Measurements from ENCODE around the gene ZNF213.

Gene ZNF213

DNA sequence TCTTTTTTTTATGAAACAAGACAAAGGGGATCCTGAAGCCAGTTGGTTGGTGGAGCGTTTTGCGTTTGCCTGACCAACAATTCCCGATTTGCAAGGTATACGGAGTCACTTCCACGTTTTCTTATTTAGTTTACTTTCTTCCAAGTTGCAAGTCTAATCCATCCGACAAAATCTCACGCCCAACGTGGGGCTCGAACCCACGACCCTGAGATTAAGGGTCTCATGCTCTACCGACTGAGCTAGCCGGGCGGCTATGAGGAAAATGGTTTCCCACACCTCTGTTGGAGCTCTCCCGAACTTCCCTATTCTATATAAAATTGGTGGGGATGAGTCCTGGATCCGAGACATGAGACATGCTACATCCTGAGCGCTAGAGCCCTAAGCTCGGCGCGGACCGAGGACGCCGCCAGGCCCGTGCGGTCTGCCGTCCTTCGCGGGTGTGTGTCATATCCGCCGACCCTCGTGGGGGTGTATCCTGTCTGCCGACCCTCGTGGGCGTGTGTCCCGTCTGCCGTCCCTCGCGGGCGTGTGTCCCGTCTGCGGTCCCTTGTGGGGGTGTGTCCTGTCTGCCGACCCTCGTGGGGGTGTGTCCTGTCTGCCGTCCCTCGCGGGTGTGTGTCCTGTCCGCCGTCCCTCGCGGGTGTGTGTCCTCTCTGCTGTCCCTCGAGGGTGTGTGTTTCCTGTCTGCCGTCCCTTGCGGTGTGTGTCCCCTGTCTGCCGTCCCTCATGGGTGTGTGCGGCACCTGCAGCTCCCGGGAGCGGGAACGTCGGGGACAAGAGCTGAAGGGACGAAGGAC, 22.6 kb downstream of the ZNF213 start (continued):
- TF ChIP-seq, protein P1, sequence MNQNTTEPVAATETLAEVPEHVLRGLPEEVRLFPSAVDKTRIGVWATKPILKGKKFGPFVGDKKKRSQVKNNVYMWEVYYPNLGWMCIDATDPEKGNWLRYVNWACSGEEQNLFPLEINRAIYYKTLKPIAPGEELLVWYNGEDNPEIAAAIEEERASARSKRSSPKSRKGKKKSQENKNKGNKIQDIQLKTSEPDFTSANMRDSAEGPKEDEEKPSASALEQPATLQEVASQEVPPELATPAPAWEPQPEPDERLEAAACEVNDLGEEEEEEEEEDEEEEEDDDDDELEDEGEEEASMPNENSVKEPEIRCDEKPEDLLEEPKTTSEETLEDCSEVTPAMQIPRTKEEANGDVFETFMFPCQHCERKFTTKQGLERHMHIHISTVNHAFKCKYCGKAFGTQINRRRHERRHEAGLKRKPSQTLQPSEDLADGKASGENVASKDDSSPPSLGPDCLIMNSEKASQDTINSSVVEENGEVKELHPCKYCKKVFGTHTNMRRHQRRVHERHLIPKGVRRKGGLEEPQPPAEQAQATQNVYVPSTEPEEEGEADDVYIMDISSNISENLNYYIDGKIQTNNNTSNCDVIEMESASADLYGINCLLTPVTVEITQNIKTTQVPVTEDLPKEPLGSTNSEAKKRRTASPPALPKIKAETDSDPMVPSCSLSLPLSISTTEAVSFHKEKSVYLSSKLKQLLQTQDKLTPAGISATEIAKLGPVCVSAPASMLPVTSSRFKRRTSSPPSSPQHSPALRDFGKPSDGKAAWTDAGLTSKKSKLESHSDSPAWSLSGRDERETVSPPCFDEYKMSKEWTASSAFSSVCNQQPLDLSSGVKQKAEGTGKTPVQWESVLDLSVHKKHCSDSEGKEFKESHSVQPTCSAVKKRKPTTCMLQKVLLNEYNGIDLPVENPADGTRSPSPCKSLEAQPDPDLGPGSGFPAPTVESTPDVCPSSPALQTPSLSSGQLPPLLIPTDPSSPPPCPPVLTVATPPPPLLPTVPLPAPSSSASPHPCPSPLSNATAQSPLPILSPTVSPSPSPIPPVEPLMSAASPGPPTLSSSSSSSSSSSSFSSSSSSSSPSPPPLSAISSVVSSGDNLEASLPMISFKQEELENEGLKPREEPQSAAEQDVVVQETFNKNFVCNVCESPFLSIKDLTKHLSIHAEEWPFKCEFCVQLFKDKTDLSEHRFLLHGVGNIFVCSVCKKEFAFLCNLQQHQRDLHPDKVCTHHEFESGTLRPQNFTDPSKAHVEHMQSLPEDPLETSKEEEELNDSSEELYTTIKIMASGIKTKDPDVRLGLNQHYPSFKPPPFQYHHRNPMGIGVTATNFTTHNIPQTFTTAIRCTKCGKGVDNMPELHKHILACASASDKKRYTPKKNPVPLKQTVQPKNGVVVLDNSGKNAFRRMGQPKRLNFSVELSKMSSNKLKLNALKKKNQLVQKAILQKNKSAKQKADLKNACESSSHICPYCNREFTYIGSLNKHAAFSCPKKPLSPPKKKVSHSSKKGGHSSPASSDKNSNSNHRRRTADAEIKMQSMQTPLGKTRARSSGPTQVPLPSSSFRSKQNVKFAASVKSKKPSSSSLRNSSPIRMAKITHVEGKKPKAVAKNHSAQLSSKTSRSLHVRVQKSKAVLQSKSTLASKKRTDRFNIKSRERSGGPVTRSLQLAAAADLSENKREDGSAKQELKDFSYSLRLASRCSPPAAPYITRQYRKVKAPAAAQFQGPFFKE (tag by site-specific recombination; IDR thresholded peaks at IDR 0.05; ENCODE audit: borderline replicate concordance), result 0 out of 2 replicates have a peak, but pooled peaks have one; percentile 66
- peak; percentile 80 for TF ChIP-seq PRDM1 (tag by site-specific recombination; IDR thresholded peaks at IDR 0.05)
- TF ChIP-seq ZNF24 (tag by site-specific recombination; IDR thresholded peaks at IDR 0.05), result peak; percentile 85
- no peak for TF ChIP-seq ZNF311 (tag by site-specific recombination; IDR thresholded peaks at IDR 0.05; ENCODE audit: borderline replicate concordance)
- TF ChIP-seq, protein P2, sequence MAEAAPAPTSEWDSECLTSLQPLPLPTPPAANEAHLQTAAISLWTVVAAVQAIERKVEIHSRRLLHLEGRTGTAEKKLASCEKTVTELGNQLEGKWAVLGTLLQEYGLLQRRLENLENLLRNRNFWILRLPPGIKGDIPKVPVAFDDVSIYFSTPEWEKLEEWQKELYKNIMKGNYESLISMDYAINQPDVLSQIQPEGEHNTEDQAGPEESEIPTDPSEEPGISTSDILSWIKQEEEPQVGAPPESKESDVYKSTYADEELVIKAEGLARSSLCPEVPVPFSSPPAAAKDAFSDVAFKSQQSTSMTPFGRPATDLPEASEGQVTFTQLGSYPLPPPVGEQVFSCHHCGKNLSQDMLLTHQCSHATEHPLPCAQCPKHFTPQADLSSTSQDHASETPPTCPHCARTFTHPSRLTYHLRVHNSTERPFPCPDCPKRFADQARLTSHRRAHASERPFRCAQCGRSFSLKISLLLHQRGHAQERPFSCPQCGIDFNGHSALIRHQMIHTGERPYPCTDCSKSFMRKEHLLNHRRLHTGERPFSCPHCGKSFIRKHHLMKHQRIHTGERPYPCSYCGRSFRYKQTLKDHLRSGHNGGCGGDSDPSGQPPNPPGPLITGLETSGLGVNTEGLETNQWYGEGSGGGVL (tag by site-specific recombination; IDR thresholded peaks at IDR 0.05), result 0 out of 2 replicates have a peak, but pooled peaks have one; percentile 17
- TF ChIP-seq IKZF3 (tag by site-specific recombination; IDR thresholded peaks at IDR 0.05), result peak; percentile 99
- TF ChIP-seq FEZF1 (tag by site-specific recombination; IDR thresholded peaks at IDR 0.05), result no peak
- TF ChIP-seq, protein P3, sequence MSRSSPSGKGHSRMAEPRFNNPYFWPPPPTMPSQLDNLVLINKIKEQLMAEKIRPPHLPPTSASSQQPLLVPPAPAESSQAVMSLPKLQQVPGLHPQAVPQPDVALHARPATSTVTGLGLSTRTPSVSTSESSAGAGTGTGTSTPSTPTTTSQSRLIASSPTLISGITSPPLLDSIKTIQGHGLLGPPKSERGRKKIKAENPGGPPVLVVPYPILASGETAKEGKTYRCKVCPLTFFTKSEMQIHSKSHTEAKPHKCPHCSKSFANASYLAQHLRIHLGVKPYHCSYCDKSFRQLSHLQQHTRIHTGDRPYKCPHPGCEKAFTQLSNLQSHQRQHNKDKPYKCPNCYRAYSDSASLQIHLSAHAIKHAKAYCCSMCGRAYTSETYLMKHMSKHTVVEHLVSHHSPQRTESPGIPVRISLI (tag by site-specific recombination; IDR thresholded peaks at IDR 0.05), result peak; percentile 8; the same call in 1 of the 2 replicates
- TF ChIP-seq ZNF2 (tag by site-specific recombination; IDR thresholded peaks at IDR 0.05), result peak; percentile 49; the same call in 1 of the 2 replicates
- no peak for TF ChIP-seq ZNF791 (tag by site-specific recombination; IDR thresholded peaks at IDR 0.05)
- TF ChIP-seq, protein P4, sequence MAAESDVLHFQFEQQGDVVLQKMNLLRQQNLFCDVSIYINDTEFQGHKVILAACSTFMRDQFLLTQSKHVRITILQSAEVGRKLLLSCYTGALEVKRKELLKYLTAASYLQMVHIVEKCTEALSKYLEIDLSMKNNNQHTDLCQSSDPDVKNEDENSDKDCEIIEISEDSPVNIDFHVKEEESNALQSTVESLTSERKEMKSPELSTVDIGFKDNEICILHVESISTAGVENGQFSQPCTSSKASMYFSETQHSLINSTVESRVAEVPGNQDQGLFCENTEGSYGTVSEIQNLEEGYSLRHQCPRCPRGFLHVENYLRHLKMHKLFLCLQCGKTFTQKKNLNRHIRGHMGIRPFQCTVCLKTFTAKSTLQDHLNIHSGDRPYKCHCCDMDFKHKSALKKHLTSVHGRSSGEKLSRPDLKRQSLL (tag by site-specific recombination; IDR thresholded peaks at IDR 0.05), result peak; percentile 97
- no peak for TF ChIP-seq REPIN1 (tag by site-specific recombination; IDR thresholded peaks at IDR 0.05; ENCODE audit: low read depth)

DNA sequence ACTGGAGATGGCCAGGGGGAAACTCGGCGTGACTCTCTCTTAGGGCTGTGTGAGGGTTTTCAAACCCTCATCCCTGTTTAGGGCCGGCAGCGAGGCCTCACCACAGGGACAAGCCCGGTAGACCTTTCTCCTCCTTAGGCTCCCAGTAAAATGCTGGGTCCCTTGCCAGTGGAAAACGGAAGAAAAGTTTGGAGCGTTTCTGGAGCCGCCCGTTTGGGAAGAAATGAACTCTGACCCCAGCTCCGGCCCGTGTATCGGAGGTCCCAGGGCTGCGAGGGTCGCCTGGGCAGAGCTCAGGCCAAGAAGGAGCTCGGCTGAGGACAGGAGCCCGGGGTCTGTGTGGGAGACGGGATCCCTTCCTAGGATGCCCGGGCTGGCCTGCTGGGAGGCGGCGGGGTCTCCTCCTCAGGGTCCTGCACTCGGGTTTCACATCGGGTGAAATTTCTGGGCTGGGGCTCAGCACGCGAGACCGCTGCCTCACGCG, 23.2 kb downstream of the ZNF213 start:
- H3K36me3 ChIP-seq (ENCODE audit: control insufficient read depth in 2 of 2, insufficient read depth in 1 of 2, low read length in 2 of 2), result no peaks in the 10 kb centered on the region
- H3K27ac ChIP-seq (ENCODE audit: extremely low read depth, low read depth, low read length), result peak overlapping the region; percentile 57
- H3K4me1 ChIP-seq (ENCODE audit: control insufficient read depth, insufficient read depth, low read length), result no peaks in the 10 kb centered on the region
- peak; percentile 17 for TF ChIP-seq ZNF335 (tag by site-specific recombination; conservative IDR thresholded peaks at IDR 0.05)
- TF ChIP-seq ZBTB20 (tag by site-specific recombination; IDR thresholded peaks at IDR 0.05), result peak; percentile 73
- TF ChIP-seq ZBTB48 (tag by site-specific recombination; IDR thresholded peaks at IDR 0.05), result no peak
- no peak for TF ChIP-seq ZFP69B (tag by site-specific recombination; IDR thresholded peaks at IDR 0.05)
- TF ChIP-seq PRDM1 (tag by site-specific recombination; IDR thresholded peaks at IDR 0.05), result 0 out of 2 replicates have a peak, but pooled peaks have one; percentile 30
- TF ChIP-seq IKZF3 (tag by site-specific recombination; IDR thresholded peaks at IDR 0.05), result peak; percentile 59; the same call in 1 of the 2 replicates
- 0 out of 2 replicates have a peak, but pooled peaks have one; percentile 18 for TF ChIP-seq ZNF660 (tag by site-specific recombination; IDR thresholded peaks at IDR 0.05)
- H3K4me3 ChIP-seq (ENCODE audit: low read depth, low read length), result peak overlapping the region; percentile 60
- no peaks in the 10 kb centered on the region for H3K9me3 ChIP-seq (ENCODE audit: control insufficient read depth, insufficient read depth, low read depth, low read length)
- POLR2A ChIA-PET, result interaction anchor here (0.5 to 3.4 kb wide), 12 partner anchors 8 to 1193 kb away, joined by 3 to 23 read pairs (median 6); partner anchors contain the start of genes RPS2 and ZNF213
- CTCF ChIA-PET, result interaction anchor here (0.6 to 1.9 kb wide), 6 partner anchors 10 to 214 kb away, joined by 3 to 9 read pairs (median 4); no protein-coding TSS in a partner anchor

Measured in HEK293 (cell line).